HEK293T (cell line): ENCODE measurements around the gene QSOX2.

Experiments used
- ARNT ChIP-seq: fragments of 450-650 bp; IDR thresholded peaks from 2 replicates; pipeline ENCODE4 v1.6.1; 2017; ENCODE audit warnings: mild to moderate bottlenecking
- BHLHE40 ChIP-seq: fragments of 450-650 bp; IDR thresholded peaks from 2 replicates; pipeline ENCODE4 v1.6.1; 2016; ENCODE audit warnings: mild to moderate bottlenecking, moderate library complexity, borderline replicate concordance
- ELF4 ChIP-seq: fragments of 450-650 bp; IDR thresholded peaks from 2 replicates; pipeline ENCODE4 v1.6.1; 2017; ENCODE audit warnings: antibody characterized with exemption
- FOXA1 ChIP-seq: fragments of 450-650 bp; IDR thresholded peaks from 2 replicates; pipeline ENCODE4 v1.6.1; 2016; ENCODE audit warnings: mild to moderate bottlenecking
- FOXK2 ChIP-seq: fragments of 450-650 bp; IDR thresholded peaks from 2 replicates; pipeline ENCODE4 v1.6.1; 2016; ENCODE audit warnings: mild to moderate bottlenecking
- FOXM1 ChIP-seq: fragments of 450-650 bp; IDR thresholded peaks from 2 replicates; pipeline ENCODE4 v1.6.1; 2017; ENCODE audit warnings: mild to moderate bottlenecking, borderline replicate concordance
- HDGF ChIP-seq: fragments of 450-650 bp; IDR thresholded peaks from 2 replicates; pipeline ENCODE4 v1.6.1; 2017; ENCODE audit warnings: antibody characterized with exemption, borderline replicate concordance
- L3MBTL2 ChIP-seq: fragments of 450-650 bp; conservative IDR thresholded peaks from 2 replicates; pipeline ENCODE4 v1.6.1; 2016; ENCODE audit warnings: mild to moderate bottlenecking
- LEF1 ChIP-seq: fragments of 450-650 bp; IDR thresholded peaks from 2 replicates; pipeline ENCODE4 v1.6.1; 2017; ENCODE audit warnings: mild to moderate bottlenecking, borderline replicate concordance
- NFRKB ChIP-seq: fragments of 450-650 bp; IDR thresholded peaks from 2 replicates; pipeline ENCODE4 v1.6.1; 2016; ENCODE audit warnings: mild to moderate bottlenecking, moderate library complexity
- PKNOX1 ChIP-seq: fragments of 450-650 bp; IDR thresholded peaks from 2 replicates; pipeline ENCODE4 v1.6.1; 2016
- SP1 ChIP-seq: fragments of 450-650 bp; IDR thresholded peaks from 2 replicates; pipeline ENCODE4 v1.6.1; 2017
- SUZ12 ChIP-seq: fragments of 450-650 bp; IDR thresholded peaks from 2 replicates; pipeline ENCODE4 v1.6.1; 2016; ENCODE audit warnings: mild to moderate bottlenecking
- ZNF384 ChIP-seq: fragments of 450-650 bp; IDR thresholded peaks from 2 replicates; pipeline ENCODE4 v1.6.1; 2016

- TF ChIP-seq NFRKB (no peak), FOXM1 (no peak), BHLHE40 (no peak), L3MBTL2 (no peak), ELF4 (no peak), FOXA1 (no peak), SUZ12 (no peak), HDGF (no peak), FOXK2 (no peak), ZNF384 (no peak), ARNT (no peak), PKNOX1 (no peak), SP1 (no peak), LEF1 (no peak)
These were observed 52.3 kb downstream of the QSOX2 start for GRCh38 chr9:136193127-136193890.
